Measurements from ENCODE around the gene TTC27. TPM values are rescaled to one million over a fixed set of nuclear protein-coding genes. Genes with fewer than 3 reads are reported as not detected.

TTC27 gene
- total and polyA plus RNA-seq, 10 of the 15 experiments (the other 5 are each of a cell fraction or from before 2014, with no cell fraction given), result 20.4 to 34.9 (median 26.0) TPM

DNA sequence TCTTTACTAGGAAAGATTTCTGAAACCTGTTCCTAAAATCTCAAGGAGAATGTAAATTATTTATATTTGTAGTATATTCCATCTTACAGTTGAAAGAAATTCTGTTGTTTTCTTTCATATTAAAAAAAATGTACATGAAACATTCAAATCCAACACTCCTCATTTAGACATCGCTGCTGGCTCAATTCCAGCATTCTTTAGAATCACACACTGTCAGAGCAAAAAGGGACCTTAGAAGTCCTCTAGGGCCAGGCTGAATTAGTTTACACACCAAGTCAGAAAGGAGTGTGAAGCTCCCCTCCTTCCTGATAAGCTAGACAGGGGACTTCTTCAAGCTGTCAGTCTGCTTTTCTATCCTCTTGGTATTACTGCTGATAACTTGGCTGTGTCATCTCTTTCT, 160.3 kb downstream of the TTC27 start (continued):
- TF ChIP-seq KDM1A (IDR thresholded peaks at IDR 0.05; ENCODE audit: borderline replicate concordance) (no peak), NRF1 (conservative IDR thresholded peaks at IDR 0.05; ENCODE audit: low read depth, low read length) (no peak), SIN3A (IDR thresholded peaks at IDR 0.05; ENCODE audit: low read depth, low read length) (no peak), NBN (IDR thresholded peaks at IDR 0.05) (no peak)
- TF ChIP-seq, protein P1, sequence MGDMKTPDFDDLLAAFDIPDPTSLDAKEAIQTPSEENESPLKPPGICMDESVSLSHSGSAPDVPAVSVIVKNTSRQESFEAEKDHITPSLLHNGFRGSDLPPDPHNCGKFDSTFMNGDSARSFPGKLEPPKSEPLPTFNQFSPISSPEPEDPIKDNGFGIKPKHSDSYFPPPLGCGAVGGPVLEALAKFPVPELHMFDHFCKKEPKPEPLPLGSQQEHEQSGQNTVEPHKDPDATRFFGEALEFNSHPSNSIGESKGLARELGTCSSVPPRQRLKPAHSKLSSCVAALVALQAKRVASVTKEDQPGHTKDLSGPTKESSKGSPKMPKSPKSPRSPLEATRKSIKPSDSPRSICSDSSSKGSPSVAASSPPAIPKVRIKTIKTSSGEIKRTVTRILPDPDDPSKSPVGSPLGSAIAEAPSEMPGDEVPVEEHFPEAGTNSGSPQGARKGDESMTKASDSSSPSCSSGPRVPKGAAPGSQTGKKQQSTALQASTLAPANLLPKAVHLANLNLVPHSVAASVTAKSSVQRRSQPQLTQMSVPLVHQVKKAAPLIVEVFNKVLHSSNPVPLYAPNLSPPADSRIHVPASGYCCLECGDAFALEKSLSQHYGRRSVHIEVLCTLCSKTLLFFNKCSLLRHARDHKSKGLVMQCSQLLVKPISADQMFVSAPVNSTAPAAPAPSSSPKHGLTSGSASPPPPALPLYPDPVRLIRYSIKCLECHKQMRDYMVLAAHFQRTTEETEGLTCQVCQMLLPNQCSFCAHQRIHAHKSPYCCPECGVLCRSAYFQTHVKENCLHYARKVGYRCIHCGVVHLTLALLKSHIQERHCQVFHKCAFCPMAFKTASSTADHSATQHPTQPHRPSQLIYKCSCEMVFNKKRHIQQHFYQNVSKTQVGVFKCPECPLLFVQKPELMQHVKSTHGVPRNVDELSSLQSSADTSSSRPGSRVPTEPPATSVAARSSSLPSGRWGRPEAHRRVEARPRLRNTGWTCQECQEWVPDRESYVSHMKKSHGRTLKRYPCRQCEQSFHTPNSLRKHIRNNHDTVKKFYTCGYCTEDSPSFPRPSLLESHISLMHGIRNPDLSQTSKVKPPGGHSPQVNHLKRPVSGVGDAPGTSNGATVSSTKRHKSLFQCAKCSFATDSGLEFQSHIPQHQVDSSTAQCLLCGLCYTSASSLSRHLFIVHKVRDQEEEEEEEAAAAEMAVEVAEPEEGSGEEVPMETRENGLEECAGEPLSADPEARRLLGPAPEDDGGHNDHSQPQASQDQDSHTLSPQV (IDR thresholded peaks at IDR 0.05), result no peak

DNA sequence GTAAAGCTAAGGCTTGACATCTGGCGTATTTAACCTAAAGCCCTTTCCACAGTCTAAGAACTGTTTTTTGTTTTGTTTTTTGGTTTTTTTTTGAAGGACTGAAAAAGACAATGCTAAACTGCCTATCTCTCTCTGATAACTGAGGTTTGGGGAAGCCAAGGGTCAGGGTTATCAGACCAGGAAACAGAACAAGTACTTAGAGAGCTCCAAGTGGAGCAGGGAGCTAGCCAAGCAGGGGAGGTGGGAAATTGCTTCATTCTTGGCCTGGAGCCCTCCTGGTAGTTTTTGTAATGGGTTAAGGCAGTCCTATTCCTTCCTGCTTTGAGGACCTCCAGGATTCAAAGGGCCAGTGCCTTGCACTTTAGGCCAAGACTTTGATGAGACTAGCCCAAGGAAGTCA, 164.6 kb downstream of the TTC27 start:
- DNase-seq (ENCODE audit: low read depth, low spot score) (no peak), FAIRE-seq (no peak), ATAC-seq (no peak)
- H3K36me3 ChIP-seq (ENCODE audit: control insufficient read depth in 2 of 2, insufficient read depth in 2 of 2, low read length in 1 of 2), result no peaks in the 10 kb centered on the region
- in situ Hi-C loops (cut with MboI), result no loop called here
- ChIA-PET POLR2A (no interaction called here), RAD21 (ENCODE audit: unreplicated experiment) (no interaction called here), SMC1A (ENCODE audit: uncharacterized antibody, unreplicated experiment) (interaction anchor here (1.1 kb wide), 1 partner anchor 10 kb away, joined by 3 read pairs; no protein-coding TSS in a partner anchor), CTCF (no interaction called here)
- no peaks in the 10 kb centered on the region for H3K27me3 ChIP-seq (replicated peaks in 1 of 2; ENCODE audit: control insufficient read depth in 2 of 2, insufficient read depth in 2 of 2, low read length in 1 of 2)
- no TSS peak for BruUV-seq (replicated peaks)
- no peaks in the 10 kb centered on the region for H3K79me2 ChIP-seq (ENCODE audit: control insufficient read depth, insufficient read depth, low read length)
- WGBS (ENCODE audit: insufficient coverage, insufficient replicate concordance, low lambda C conversion rate, missing lambda C conversion rate), result 91% methylated on average over 1 of the region's 1 CpG
- no peaks in the 10 kb centered on the region for H4K20me1 ChIP-seq (ENCODE audit: control insufficient read depth, insufficient read depth)
- H3K4me2 ChIP-seq (ENCODE audit: control insufficient read depth, insufficient read depth), result no peak overlapping the region
- no peaks in the 10 kb centered on the region for H3K4me1 ChIP-seq (ENCODE audit: control insufficient read depth, insufficient read depth, low read length)
- no peak overlapping the region for H3K9ac ChIP-seq (ENCODE audit: control insufficient read depth, insufficient read depth, low read length)
- H2AFZ ChIP-seq (ENCODE audit: control insufficient read depth, low read depth, low read length), result no peak overlapping the region
- H3K27ac ChIP-seq (ENCODE audit: control insufficient read depth, insufficient read depth), result no peak overlapping the region
- intact Hi-C loops (cut with micrococcal nuclease; ENCODE audit: unreplicated experiment), result no loop called here
- H3K4me3 ChIP-seq, result no peak overlapping the region
- no peaks in the 10 kb centered on the region for H3K9me3 ChIP-seq (replicated peaks; ENCODE audit: control insufficient read depth, insufficient read depth, low read length)
- TF ChIP-seq IKZF1 (conservative IDR thresholded peaks at IDR 0.05) (no peak), RUNX3 (IDR thresholded peaks at IDR 0.05; ENCODE audit: low read length) (no peak), IKZF2 (IDR thresholded peaks at IDR 0.05) (no peak), GATAD2B (conservative IDR thresholded peaks at IDR 0.05; ENCODE audit: low read depth) (no peak), NR2C1 (IDR thresholded peaks at IDR 0.05) (no peak)
